ENCODE data around the gene PDE7B. TPM values are rescaled to one million over a fixed set of nuclear protein-coding genes. Genes with fewer than 3 reads are reported as not detected.

PDE7B gene
- total and polyA plus RNA-seq, 2 of the 8 experiments (the other 6 are each of a cell fraction or from before 2014, with no cell fraction given) = not detected

GRCh38 chr6:135939208-135939591, 87.7 kb downstream of the PDE7B start (continued):
- TF ChIP-seq ATF2 (IDR thresholded peaks at IDR 0.05; ENCODE audit: low read length) = no peak

Measured in H1 (cell line).